Stimulated activated CD8-positive, alpha-beta memory T cell treated with anti-CD3 and anti-CD28 coated beads, Interleukin-2, amount 100 ng/mL, for 1 hour (primary cell): ENCODE results near the gene PSTPIP2.
"Not testable (repeated sequence)": the region's sequence is repeated elsewhere in the genome, so short reads cannot be mapped to it uniquely, and the experiment has no call there.

ENCODE experiments used
- DNase-seq, 2 donors: peaks; one replicate each; pipeline ENCODE4 v3.0.0-alpha.2; 2020; ENCODE audit warnings: low read depth in 2 of 2

The PSTPIP2 gene

GRCh38 chr18:46071653-46072375 lies at the start of gene PSTPIP2:
PSTPIP2 (minus strand) TSS chr18:46072260; CDS start chr18:46072188, 72 bp downstream.
- DNase-seq = peak in 1 of 2 donors; percentile 52

GRCh38 chr18:46113751-46114150 lies 41.7 kb upstream of the PSTPIP2 start:
- no peak for DNase-seq

- no peak for DNase-seq
Measured at GRCh38 chr18:46110406-46110805, 38.3 kb upstream of the PSTPIP2 start.

GRCh38 chr18:46109386-46109785 lies 37.3 kb upstream of the PSTPIP2 start:
- no peak for DNase-seq

GRCh38 chr18:46104128-46104911 lies 32.3 kb upstream of the PSTPIP2 start, which contains the start of gene HAUS1:
HAUS1 (plus strand) TSS chr18:46104385; CDS start chr18:46104412, 27 bp downstream.
- peak; percentile 62 to 68 for DNase-seq

- no peak for DNase-seq
Measured at GRCh38 chr18:46099463-46099862, 27.4 kb upstream of the PSTPIP2 start.

GRCh38 chr18:46098616-46098933 lies 26.5 kb upstream of the PSTPIP2 start:
- no peak for DNase-seq

GRCh38 chr18:46097801-46098615 lies 25.9 kb upstream of the PSTPIP2 start, which contains the start of gene ATP5F1A:
ATP5F1A (minus strand) TSS chr18:46098296; CDS start chr18:46098231, 65 bp downstream.
- DNase-seq = peak; percentile 64 to 78

GRCh38 chr18:46097431-46097800 lies 25.4 kb upstream of the PSTPIP2 start:
- DNase-seq = no peak

GRCh38 chr18:46096651-46097300 lies 24.7 kb upstream of the PSTPIP2 start:
- no peak for DNase-seq

GRCh38 chr18:46095532-46095931 lies 23.5 kb upstream of the PSTPIP2 start:
- DNase-seq = no peak

GRCh38 chr18:46088501-46088900 lies 16.4 kb upstream of the PSTPIP2 start:
- not testable (repeated sequence) for DNase-seq

- no peak for DNase-seq
Measured at GRCh38 chr18:46084431-46084830, 12.4 kb upstream of the PSTPIP2 start.

- no peak for DNase-seq
Measured at GRCh38 chr18:46080156-46080555, 8.1 kb upstream of the PSTPIP2 start.

- DNase-seq = no peak
Measured at GRCh38 chr18:46079336-46079735, 7.3 kb upstream of the PSTPIP2 start.

- DNase-seq = no peak
Measured at GRCh38 chr18:46073474-46074331, 1.6 kb upstream of the PSTPIP2 start.

GRCh38 chr18:46072959-46073358 lies 899 bp upstream of the PSTPIP2 start:
- DNase-seq = no peak

GRCh38 chr18:46072376-46072867 lies 362 bp upstream of the PSTPIP2 start:
- DNase-seq = no peak

GRCh38 chr18:46070815-46071652 lies 1.0 kb downstream of the PSTPIP2 start:
- DNase-seq = no peak

- DNase-seq = no peak
Measured at GRCh38 chr18:46070232-46070631, 1.8 kb downstream of the PSTPIP2 start.
